OCI-LY7 (cell line): ENCODE data around the gene TTC28.

ENCODE experiments used
- CTCF ChIP-seq: fragments of 200-600 bp; sonication (generic); conservative IDR thresholded peaks from 2 replicates; pipeline ENCODE4 v1.5.1; 2014; ENCODE audit warnings: mild to moderate bottlenecking, antibody characterized with exemption, low read length, moderate library complexity, mixed read lengths
- EZH2phosphoT487 ChIP-seq: fragments of 200-600 bp; sonication (generic); IDR thresholded peaks from 2 replicates; pipeline ENCODE4 v1.6.1; 2018; ENCODE audit warnings: low read depth, borderline replicate concordance, mild to moderate bottlenecking, mixed run types, antibody characterized with exemption, low read length, moderate library complexity, mixed read lengths

GRCh38 chr22:28129319-28129962, 550.2 kb downstream of the TTC28 start:
- TF ChIP-seq CTCF (no peak), EZH2phosphoT487 (no peak)
